IPS-18c (cell line): ENCODE data around the gene TMEM164.

Experiments
- H3K4me3 ChIP-seq: 2 replicates; pipeline ENCODE4 v1.7.0; 2013; ENCODE audit warnings: low read depth, mild to moderate bottlenecking, low read length, moderate library complexity; ENCODE audit not compliant: insufficient read depth
- H3K9me3 ChIP-seq: one replicate; pipeline ENCODE4 v1.6.1; 2013; ENCODE audit warnings: mild to moderate bottlenecking, low read length, moderate library complexity; ENCODE audit not compliant: control insufficient read depth, insufficient read depth

TMEM164 gene

GRCh38 chrX:110089656-110090403 lies 86.9 kb downstream of the TMEM164 start:
- no peaks in the 10 kb centered on the region for H3K9me3 ChIP-seq
- H3K4me3 ChIP-seq = no peak overlapping the region

GRCh38 chrX:110097920-110098319 lies 95.0 kb downstream of the TMEM164 start:
- Histone ChIP-seq H3K9me3 (no peaks in the 10 kb centered on the region), H3K4me3 (no peak overlapping the region)

- no peak overlapping the region for H3K4me3 ChIP-seq
- no peaks in the 10 kb centered on the region for H3K9me3 ChIP-seq
Measured at GRCh38 chrX:110103344-110103743, 100.4 kb downstream of the TMEM164 start.

- no peaks in the 10 kb centered on the region for H3K9me3 ChIP-seq
- no peak overlapping the region for H3K4me3 ChIP-seq
Measured at GRCh38 chrX:110104078-110104477, 101.2 kb downstream of the TMEM164 start.

GRCh38 chrX:110108381-110108821 lies 105.5 kb downstream of the TMEM164 start:
- no peaks in the 10 kb centered on the region for H3K9me3 ChIP-seq
- H3K4me3 ChIP-seq = no peak overlapping the region

- Histone ChIP-seq H3K9me3 (no peaks in the 10 kb centered on the region), H3K4me3 (no peak overlapping the region)
Measured at GRCh38 chrX:110114260-110114776, 111.4 kb downstream of the TMEM164 start.

- no peak overlapping the region for H3K4me3 ChIP-seq
Measured at GRCh38 chrX:110116066-110116980, 113.4 kb downstream of the TMEM164 start.

GRCh38 chrX:110118530-110118929 lies 115.6 kb downstream of the TMEM164 start:
- Histone ChIP-seq H3K9me3 (no peaks in the 10 kb centered on the region), H3K4me3 (no peak overlapping the region)

More at GRCh38 chrX:110116066-110116980, 113.4 kb downstream of the TMEM164 start:
- H3K9me3 ChIP-seq = no peaks in the 10 kb centered on the region

- Histone ChIP-seq H3K4me3 (no peak overlapping the region), H3K9me3 (no peaks in the 10 kb centered on the region)
Measured at GRCh38 chrX:110119480-110119879, 116.6 kb downstream of the TMEM164 start.

GRCh38 chrX:110120025-110120424 lies 117.1 kb downstream of the TMEM164 start:
- H3K4me3 ChIP-seq = no peak overlapping the region
- H3K9me3 ChIP-seq = no peaks in the 10 kb centered on the region

GRCh38 chrX:110123331-110123782 lies 120.4 kb downstream of the TMEM164 start:
- Histone ChIP-seq H3K4me3 (no peak overlapping the region), H3K9me3 (no peaks in the 10 kb centered on the region)

GRCh38 chrX:110125446-110126162 lies 122.7 kb downstream of the TMEM164 start:
- Histone ChIP-seq H3K4me3 (no peak overlapping the region), H3K9me3 (no peaks in the 10 kb centered on the region)

- H3K9me3 ChIP-seq = no peaks in the 10 kb centered on the region
- H3K4me3 ChIP-seq = no peak overlapping the region
Measured at GRCh38 chrX:110131031-110131430, 128.1 kb downstream of the TMEM164 start.

- Histone ChIP-seq H3K4me3 (no peak overlapping the region), H3K9me3 (no peaks in the 10 kb centered on the region)
Measured at GRCh38 chrX:110132450-110133114, 129.7 kb downstream of the TMEM164 start.

GRCh38 chrX:110133735-110134370 lies 130.9 kb downstream of the TMEM164 start:
- H3K9me3 ChIP-seq = no peaks in the 10 kb centered on the region
- H3K4me3 ChIP-seq = no peak overlapping the region

GRCh38 chrX:110135618-110136017 lies 132.7 kb downstream of the TMEM164 start:
- Histone ChIP-seq H3K4me3 (no peak overlapping the region), H3K9me3 (no peaks in the 10 kb centered on the region)
